GM18498 (cell line): Measurements from ENCODE around the gene DSC1.

Source experiments
- ATAC-seq: cut with Tn5 transposase; IDR thresholded peaks from one replicate; pipeline ENCODE4 v1.9.1; 2021; ENCODE audit warnings: mild to moderate bottlenecking, moderate library complexity; ENCODE audit not compliant: unreplicated experiment

The DSC1 gene

GRCh38 chr18:31104444-31104843, 58.2 kb downstream of the DSC1 start:
- ATAC-seq, result no peak

GRCh38 chr18:31103423-31103822, 59.2 kb downstream of the DSC1 start:
- no peak for ATAC-seq

- no peak for ATAC-seq
These were observed 59.7 kb downstream of the DSC1 start for GRCh38 chr18:31102941-31103340.

- ATAC-seq, result no peak
These were observed 60.5 kb downstream of the DSC1 start, which contains the start of gene DSC2 for GRCh38 chr18:31102025-31102684. Gene DSC2 (minus strand): TSS chr18:31102421. CDS start chr18:31101971, 450 bp downstream.

GRCh38 chr18:31101183-31102024, 61.3 kb downstream of the DSC1 start:
- ATAC-seq, result no peak

- no peak for ATAC-seq
These were observed 62.0 kb downstream of the DSC1 start for GRCh38 chr18:31100436-31101182.

- no peak for ATAC-seq
These were observed 63.0 kb downstream of the DSC1 start for GRCh38 chr18:31099450-31100230.

- no peak for ATAC-seq
These were observed 63.8 kb downstream of the DSC1 start for GRCh38 chr18:31098878-31099277.

GRCh38 chr18:31097666-31098065, 65.0 kb downstream of the DSC1 start:
- ATAC-seq, result no peak

- ATAC-seq, result no peak
These were observed 68.8 kb downstream of the DSC1 start for GRCh38 chr18:31093880-31094279.

- ATAC-seq, result no peak
These were observed 69.4 kb downstream of the DSC1 start for GRCh38 chr18:31093294-31093693.

GRCh38 chr18:31091350-31091749, 71.3 kb downstream of the DSC1 start:
- no peak for ATAC-seq

- no peak for ATAC-seq
These were observed 74.1 kb downstream of the DSC1 start for GRCh38 chr18:31088532-31088931.

- ATAC-seq, result no peak
These were observed 82.7 kb downstream of the DSC1 start for GRCh38 chr18:31079973-31080372.
